Mucosa of stomach (tissue), 1 donor: ENCODE measurements around the gene ZBTB7B.
A peak's percentile ranks its signal among the peaks of the same experiment; 100 is the strongest.

Source experiments
- H3K27me3 ChIP-seq: one replicate; pipeline ENCODE4 v1.7.0; 2013; ENCODE audit warnings: mild to moderate bottlenecking, low read length; ENCODE audit not compliant: control insufficient read depth, insufficient read depth
- H3K36me3 ChIP-seq: one replicate; pipeline ENCODE4 v1.7.0; 2013; ENCODE audit warnings: low read length; ENCODE audit not compliant: control insufficient read depth, insufficient read depth
- H3K4me1 ChIP-seq: one replicate; pipeline ENCODE4 v1.7.0; 2013; ENCODE audit warnings: mild to moderate bottlenecking, low read length; ENCODE audit not compliant: control insufficient read depth, insufficient read depth
- H3K4me3 ChIP-seq: one replicate; pipeline ENCODE4 v1.7.0; 2013; ENCODE audit warnings: low read length
- H3K9ac ChIP-seq: one replicate; pipeline ENCODE4 v1.7.0; 2013; ENCODE audit warnings: mild to moderate bottlenecking, low read length, moderate library complexity
- H3K9me3 ChIP-seq: one replicate; pipeline ENCODE4 v1.7.0; 2013; ENCODE audit warnings: mild to moderate bottlenecking, low read length, moderate library complexity; ENCODE audit not compliant: control insufficient read depth
- donor health status: Pancreatic carcinoma.

Gene ZBTB7B

DNA sequence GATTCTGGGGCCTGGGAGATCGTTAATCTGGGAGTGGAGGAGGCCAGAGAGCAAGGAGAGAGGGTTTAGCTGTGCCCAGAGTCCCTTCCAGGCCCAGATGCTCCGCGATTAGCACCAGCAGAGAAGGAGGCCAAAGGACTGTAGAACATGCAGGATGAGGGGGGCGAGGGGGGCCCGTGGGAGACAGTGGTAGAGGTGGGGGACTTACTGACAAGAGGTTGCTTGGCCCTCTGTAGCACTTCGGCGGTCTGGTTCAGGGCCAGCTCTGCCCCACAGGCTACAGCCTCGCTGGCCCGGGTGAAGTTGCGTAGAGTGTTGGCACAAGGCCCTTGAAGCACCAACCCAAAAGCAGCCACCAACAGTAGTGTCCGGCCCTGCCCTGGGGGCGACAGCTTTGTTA is 30.3 kb downstream of the ZBTB7B start:
- Histone ChIP-seq H3K9ac (no peak overlapping the region), H3K36me3 (no peaks in the 10 kb centered on the region), H3K4me3 (no peak overlapping the region), H3K4me1 (peaks cover 5% of the 10 kb centered on the region), H3K27me3 (peaks cover 6% of the 10 kb centered on the region), H3K9me3 (no peaks in the 10 kb centered on the region)

- Histone ChIP-seq H3K27me3 (peaks cover 6% of the 10 kb centered on the region), H3K9ac (no peak within 1 kb of the TSS), H3K4me3 (no peak within 1 kb of the TSS), H3K9me3 (no peaks in the 10 kb centered on the region), H3K4me1 (peaks cover 12% of the 10 kb centered on the region), H3K36me3 (no peaks in the 10 kb centered on the region)
Measured at GRCh38 chr1:155033524-155033923, 30.9 kb downstream of the ZBTB7B start, which contains the start of the genes DCST1 and DCST2. TSS of gene DCST1 (plus strand) at chr1:155033824. CDS start at chr1:155034037, 213 bp downstream. TSS of gene DCST2 (minus strand) at chr1:155033781. CDS start at chr1:155033701, 80 bp downstream.

GRCh38 chr1:155034318-155035208 is 32.0 kb downstream of the ZBTB7B start:
- Histone ChIP-seq H3K9me3 (no peaks in the 10 kb centered on the region), H3K9ac (no peak overlapping the region), H3K27me3 (no peaks in the 10 kb centered on the region), H3K4me1 (peaks cover 22% of the 10 kb centered on the region), H3K4me3 (no peak overlapping the region), H3K36me3 (no peaks in the 10 kb centered on the region)

DNA sequence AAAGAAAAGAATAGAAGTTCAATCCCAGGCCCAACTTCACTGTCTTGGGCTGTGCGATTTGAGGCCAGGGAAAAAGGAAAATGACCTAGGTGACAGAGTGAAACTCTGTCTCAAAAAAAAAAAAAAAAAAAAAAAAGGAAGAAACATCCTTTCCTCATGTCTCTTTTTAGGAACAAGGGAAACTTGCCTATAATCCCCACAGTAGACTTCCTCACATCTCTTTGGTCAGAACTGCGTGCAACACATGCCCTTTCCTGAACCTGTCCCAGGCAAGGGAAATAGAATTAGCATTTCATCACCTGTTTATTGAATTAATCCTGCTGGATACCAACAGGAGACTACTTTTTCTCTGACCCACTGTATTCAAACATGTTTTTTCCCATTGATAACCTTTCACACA is 33.3 kb downstream of the ZBTB7B start:
- no peaks in the 10 kb centered on the region for H3K27me3 ChIP-seq
- peaks cover 22% of the 10 kb centered on the region for H3K4me1 ChIP-seq
- no peaks in the 10 kb centered on the region for H3K36me3 ChIP-seq
- H3K9me3 ChIP-seq = no peaks in the 10 kb centered on the region
- H3K9ac ChIP-seq = no peak overlapping the region
- no peak overlapping the region for H3K4me3 ChIP-seq

- Histone ChIP-seq H3K4me1 (peaks cover 22% of the 10 kb centered on the region), H3K4me3 (no peak overlapping the region), H3K27me3 (no peaks in the 10 kb centered on the region), H3K36me3 (no peaks in the 10 kb centered on the region), H3K9ac (no peak overlapping the region), H3K9me3 (no peaks in the 10 kb centered on the region)
Measured at GRCh38 chr1:155037043-155037442, 34.4 kb downstream of the ZBTB7B start.

GRCh38 chr1:155037851-155038441 is 35.3 kb downstream of the ZBTB7B start:
- H3K9me3 ChIP-seq = no peaks in the 10 kb centered on the region

GRCh38 chr1:155038602-155039307 is 36.2 kb downstream of the ZBTB7B start:
- Histone ChIP-seq H3K9ac (peak overlapping the region; percentile 24), H3K27me3 (no peaks in the 10 kb centered on the region), H3K36me3 (no peaks in the 10 kb centered on the region), H3K4me1 (peaks cover 37% of the 10 kb centered on the region), H3K4me3 (no peak overlapping the region), H3K9me3 (no peaks in the 10 kb centered on the region)

More at GRCh38 chr1:155037851-155038441, 35.3 kb downstream of the ZBTB7B start:
- no peaks in the 10 kb centered on the region for H3K27me3 ChIP-seq
- no peak overlapping the region for H3K4me3 ChIP-seq
- H3K9ac ChIP-seq = no peak overlapping the region
- no peaks in the 10 kb centered on the region for H3K36me3 ChIP-seq
- peaks cover 29% of the 10 kb centered on the region for H3K4me1 ChIP-seq

DNA sequence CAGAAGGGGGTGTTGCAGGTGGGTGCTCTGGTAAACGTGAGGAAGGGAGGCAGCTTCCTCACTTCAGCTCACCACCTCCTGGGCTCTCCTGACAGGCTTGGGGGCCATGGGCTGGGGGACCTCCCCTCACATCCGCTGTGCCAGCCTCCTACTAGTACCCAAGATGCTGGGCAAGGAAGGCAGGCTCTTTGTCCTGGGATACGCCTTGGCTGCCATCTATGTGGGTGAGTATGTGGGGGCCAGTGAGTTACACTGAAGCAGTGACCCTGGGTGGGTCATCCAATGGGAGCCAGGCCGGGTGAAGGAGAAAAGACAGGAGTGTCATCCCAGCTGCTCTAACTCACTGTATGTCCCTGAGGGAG is 36.7 kb downstream of the ZBTB7B start:
- H3K4me3 ChIP-seq = no peak overlapping the region
- H3K9me3 ChIP-seq = no peaks in the 10 kb centered on the region
- no peaks in the 10 kb centered on the region for H3K27me3 ChIP-seq
- peaks cover 43% of the 10 kb centered on the region for H3K4me1 ChIP-seq
- H3K36me3 ChIP-seq = no peaks in the 10 kb centered on the region
- peak overlapping the region; percentile 24 for H3K9ac ChIP-seq

DNA sequence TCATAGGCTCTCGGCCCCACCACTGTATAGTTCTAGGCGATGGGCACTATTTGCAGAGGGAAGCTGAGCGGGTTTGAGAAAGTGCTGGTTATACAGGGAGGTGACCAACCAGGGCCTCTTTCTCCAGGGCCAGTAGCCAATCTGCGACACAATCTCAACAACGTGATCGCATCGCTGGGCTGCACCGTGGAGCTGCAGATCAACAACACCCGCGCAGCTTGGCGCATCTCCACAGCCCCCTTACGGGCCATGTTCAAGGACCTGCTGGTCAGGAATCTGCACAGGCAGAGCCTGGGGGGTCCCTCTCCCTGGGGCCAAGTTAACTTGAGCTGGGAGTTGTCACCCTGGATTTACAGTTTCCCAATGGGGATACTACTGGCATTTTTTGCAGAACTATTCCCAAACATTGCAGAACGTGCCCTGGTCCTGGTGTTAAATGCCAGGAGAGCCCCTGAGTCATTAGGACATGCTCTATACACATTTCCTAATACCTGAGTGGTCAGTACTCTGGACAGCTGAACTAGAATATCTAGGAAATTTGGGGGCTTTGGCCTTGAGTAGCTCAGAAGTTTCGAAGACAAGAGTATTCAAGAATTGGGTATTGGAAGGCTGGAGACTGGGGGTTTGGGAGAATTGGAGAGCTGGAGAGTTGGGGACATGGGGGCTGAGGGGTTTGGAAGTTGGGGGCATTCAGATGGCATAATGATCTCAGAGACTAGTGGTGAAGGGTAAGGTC is 37.9 kb downstream of the ZBTB7B start:
- Histone ChIP-seq H3K27me3 (no peaks in the 10 kb centered on the region), H3K9ac (no peak overlapping the region), H3K4me1 (peaks cover 55% of the 10 kb centered on the region), H3K36me3 (no peaks in the 10 kb centered on the region), H3K4me3 (no peak overlapping the region), H3K9me3 (no peaks in the 10 kb centered on the region)

GRCh38 chr1:155042789-155043188 is 40.2 kb downstream of the ZBTB7B start:
- Histone ChIP-seq H3K4me1 (peaks cover 50% of the 10 kb centered on the region), H3K27me3 (no peaks in the 10 kb centered on the region), H3K9me3 (no peaks in the 10 kb centered on the region), H3K36me3 (no peaks in the 10 kb centered on the region), H3K4me3 (no peak overlapping the region), H3K9ac (peak overlapping the region; percentile 45)

DNA sequence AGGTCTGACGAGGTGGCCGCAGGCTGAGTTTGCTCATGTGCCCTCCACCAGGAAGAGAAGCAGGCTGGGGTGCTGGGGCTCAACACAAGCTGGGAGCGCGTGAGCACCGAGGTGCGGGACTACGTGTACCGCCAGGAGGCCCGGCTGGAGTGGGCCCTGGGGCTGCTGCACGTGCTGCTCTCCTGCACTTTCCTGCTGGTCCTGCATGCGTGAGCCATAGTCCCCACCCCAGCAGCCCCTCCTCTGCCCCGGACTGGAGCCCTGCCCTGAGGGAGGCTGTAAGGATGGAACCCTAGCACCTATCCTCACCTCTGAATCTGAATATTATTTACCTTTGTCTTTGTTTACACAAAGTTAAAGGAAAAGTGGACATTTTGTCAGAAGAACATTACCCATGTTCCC is 40.7 kb downstream of the ZBTB7B start:
- H3K36me3 ChIP-seq = no peaks in the 10 kb centered on the region
- peaks cover 45% of the 10 kb centered on the region for H3K4me1 ChIP-seq
- no peak overlapping the region for H3K4me3 ChIP-seq
- H3K27me3 ChIP-seq = no peaks in the 10 kb centered on the region
- peak overlapping the region; percentile 45 for H3K9ac ChIP-seq
- no peaks in the 10 kb centered on the region for H3K9me3 ChIP-seq
